Esophagus mucosa (tissue), 1 donor: Measurements from ENCODE around the gene ECE1. TPM values are rescaled to one million over a fixed set of nuclear protein-coding genes. Genes with fewer than 3 reads are reported as not detected.
A peak's percentile ranks its signal among the peaks of the same experiment; 100 is the strongest.
"Not testable (repeated sequence)": the region's sequence is repeated elsewhere in the genome, so short reads cannot be mapped to it uniquely, and the experiment has no call there.

Experiments
- ATAC-seq: fragments of 200-7000 bp; cut with Tn5 transposase; one replicate; pipeline ENCODE4 v1.9.1; 2020
- total RNA-seq: library from RNA; stranded (reverse); gene quantifications from one replicate; pipeline ENCODE4 v1.2.4, GENCODE V29; 2023
- donor health status: DM: yes; HTN: yes; CAD: no.

The ECE1 gene
- total RNA-seq, 1 donor from 2014 or later = 18.2 TPM

GRCh38 chr1:21217812-21218596 is 72.3 kb downstream of the ECE1 start:
- ATAC-seq = peak; percentile 34

- peak; percentile 45 for ATAC-seq
Measured at GRCh38 chr1:21216835-21217811, 73.1 kb downstream of the ECE1 start.

GRCh38 chr1:21212126-21212525 is 78.1 kb downstream of the ECE1 start:
- ATAC-seq = no peak

GRCh38 chr1:21208137-21208700 is 82.0 kb downstream of the ECE1 start:
- ATAC-seq = not testable (repeated sequence)

- no peak for ATAC-seq
Measured at GRCh38 chr1:21206117-21206516, 84.1 kb downstream of the ECE1 start.

GRCh38 chr1:21205416-21205815 is 84.8 kb downstream of the ECE1 start:
- ATAC-seq = no peak

- ATAC-seq = no peak
Measured at GRCh38 chr1:21201650-21202049, 88.6 kb downstream of the ECE1 start.

GRCh38 chr1:21201238-21201637 is 89.0 kb downstream of the ECE1 start:
- ATAC-seq = not testable (repeated sequence)

- ATAC-seq = peak; percentile 44
Measured at GRCh38 chr1:21200767-21201166, 89.5 kb downstream of the ECE1 start.

- ATAC-seq = no peak
Measured at GRCh38 chr1:21198929-21199328, 91.3 kb downstream of the ECE1 start.

- ATAC-seq = no peak
Measured at GRCh38 chr1:21192871-21193270, 97.4 kb downstream of the ECE1 start.

- no peak for ATAC-seq
Measured at GRCh38 chr1:21192284-21192683, 98.0 kb downstream of the ECE1 start.

- peak; percentile 44 for ATAC-seq
Measured at GRCh38 chr1:21190771-21191170, 99.5 kb downstream of the ECE1 start.

GRCh38 chr1:21189906-21190500 is 100.3 kb downstream of the ECE1 start:
- peak; percentile 19 for ATAC-seq

GRCh38 chr1:21189421-21189820 is 100.8 kb downstream of the ECE1 start:
- no peak for ATAC-seq

- ATAC-seq = no peak
Measured at GRCh38 chr1:21188235-21188634, 102.0 kb downstream of the ECE1 start.

- no peak for ATAC-seq
Measured at GRCh38 chr1:21185221-21185731, 105.0 kb downstream of the ECE1 start.

- peak; percentile 65 for ATAC-seq
Measured at GRCh38 chr1:21184276-21184675, 106.0 kb downstream of the ECE1 start.

- ATAC-seq = no peak
Measured at GRCh38 chr1:21182181-21182731, 108.0 kb downstream of the ECE1 start.

- not testable (repeated sequence) for ATAC-seq
Measured at GRCh38 chr1:21178271-21178670, 112.0 kb downstream of the ECE1 start.

GRCh38 chr1:21176586-21177555 is 113.4 kb downstream of the ECE1 start, which contains the start of gene EIF4G3:
EIF4G3 (minus strand) TSS chr1:21176897; CDS start chr1:21002742, 174,155 bp downstream.
- peak; percentile 97 for ATAC-seq
